A673 (cell line): ENCODE results near the gene STX1B. TPM values are rescaled to one million over a fixed set of nuclear protein-coding genes. Genes with fewer than 3 reads are reported as not detected.

Experiments used
- BruUV-seq: library from RNA; stranded (reverse); fragments of 400-500 nt; replicated peaks from 2 replicates; lab custom pipeline; 2021; lab: Mats Ljungman, UMichigan
- CTCF ChIA-PET: fragments of 300-600 bp; sonication (Branson Sonifier 250); formaldehyde crosslinking; loops from one replicate; lab custom pipeline; 2022; ENCODE audit warnings: antibody characterized with exemption; lab: Charles Lee
- POLR2A ChIA-PET: fragments of 300-600 bp; sonication (Branson Sonifier 250); formaldehyde crosslinking; loops from one replicate; lab custom pipeline; 2022; ENCODE audit warnings: antibody characterized with exemption; ENCODE audit not compliant: low non-redundant PET; lab: Charles Lee
- DNase-seq: peaks from one replicate; pipeline ENCODE4 v3.0.0-alpha.2; 2015; ENCODE audit warnings: low spot score
- H3K27ac ChIP-seq: fragments of 200-600 bp; sonication (generic); 2 replicates; pipeline ENCODE4 v1.5.1; 2016; ENCODE audit warnings: mixed run types, low read depth, mild to moderate bottlenecking, mixed read lengths, antibody characterized with exemption, low read length; ENCODE audit not compliant: poor library complexity, severe bottlenecking
- H3K27me3 ChIP-seq: fragments of 200-600 bp; sonication (generic); replicated peaks from 2 replicates; pipeline ENCODE4 v1.6.1; 2017; ENCODE audit warnings: mixed run types, low read depth, mild to moderate bottlenecking, mixed read lengths, antibody characterized with exemption, low read length; ENCODE audit not compliant: insufficient read depth, poor library complexity
- H3K36me3 ChIP-seq: fragments of 200-600 bp; sonication (generic); 2 replicates; pipeline ENCODE4 v1.6.1; 2016; ENCODE audit warnings: mixed run types, mild to moderate bottlenecking, mixed read lengths, antibody characterized with exemption, low read length; ENCODE audit not compliant: insufficient read depth, poor library complexity, severe bottlenecking
- H3K4me1 ChIP-seq: fragments of 200-600 bp; sonication (generic); 2 replicates; pipeline ENCODE4 v1.6.1; 2017; ENCODE audit warnings: mixed run types, mild to moderate bottlenecking, mixed read lengths, antibody characterized with exemption, low read length; ENCODE audit not compliant: insufficient read depth, poor library complexity, severe bottlenecking
- H3K4me3 ChIP-seq: fragments of 200-600 bp; sonication (generic); 2 replicates; pipeline ENCODE4 v1.5.1; 2016; ENCODE audit warnings: low read depth, mixed run types, mild to moderate bottlenecking, mixed read lengths, low read length; ENCODE audit not compliant: poor library complexity, severe bottlenecking
- H3K9me3 ChIP-seq: fragments of 200-600 bp; sonication (generic); 2 replicates; pipeline ENCODE4 v1.6.1; 2016; ENCODE audit warnings: mixed run types, low read depth, mild to moderate bottlenecking, mixed read lengths, antibody characterized with exemption, low read length; ENCODE audit not compliant: poor library complexity, severe bottlenecking
- CTCF ChIP-seq: fragments of 300-800, 200-600 bp; sonication (generic); conservative IDR thresholded peaks from 2 replicates; pipeline ENCODE4 v1.5.1; 2017; ENCODE audit warnings: low read depth, mild to moderate bottlenecking, antibody characterized with exemption, low read length, moderate library complexity, mixed read lengths
- EZH2 ChIP-seq: fragments of 200-600 bp; sonication (generic); IDR thresholded peaks from 2 replicates; pipeline ENCODE4 v1.6.1; 2017; ENCODE audit warnings: borderline replicate concordance, low read depth, mild to moderate bottlenecking, mixed read lengths, antibody characterized with exemption, low read length; ENCODE audit not compliant: poor library complexity, severe bottlenecking
- intact Hi-C: fragments of 100-400 bp; cut with micrococcal nuclease; formaldehyde crosslinking; loops from one replicate; pipeline ENCODE4 v1.10.0; 2022; ENCODE audit not compliant: unreplicated experiment
- total RNA-seq: library from RNA; stranded (reverse); gene quantifications from 2 replicates; pipeline ENCODE4 v1.2.3, GENCODE V29; 2021

The STX1B gene
- total RNA-seq, 1 experiment from 2014 or later, result 0.62 TPM

DNA sequence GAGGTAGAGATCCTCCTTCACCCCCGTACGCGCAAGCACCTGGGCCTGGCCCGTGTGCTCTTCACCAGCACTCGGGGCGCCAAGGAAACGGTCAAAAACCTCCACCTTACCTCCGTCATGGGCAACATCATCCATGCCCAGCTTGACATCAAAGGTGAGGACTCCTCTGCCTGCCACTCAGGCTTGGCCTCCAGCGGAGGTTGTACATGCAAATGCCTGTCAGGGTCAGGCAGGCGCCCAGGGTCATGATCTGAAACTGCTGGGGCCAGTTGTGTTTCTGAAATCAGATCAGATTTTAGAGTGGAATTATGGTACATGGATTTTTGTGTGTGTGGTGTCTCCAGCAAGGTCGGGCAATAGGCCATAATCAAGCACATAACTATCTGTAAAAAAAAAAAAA, 49.1 kb downstream of the STX1B start:
- Histone ChIP-seq H3K27ac (no peak overlapping the region), H3K27me3 (no peaks in the 10 kb centered on the region), H3K4me3 (no peak overlapping the region), H3K4me1 (peaks cover 10% of the 10 kb centered on the region), H3K36me3 (peaks cover 72% of the 10 kb centered on the region), H3K9me3 (no peaks in the 10 kb centered on the region)
- ChIA-PET POLR2A (interaction anchor here (0.6 kb wide), 1 partner anchor 818 kb away, joined by 4 read pairs; no protein-coding TSS in a partner anchor), CTCF (no interaction called here)
- intact Hi-C loops, result no loop called here
- no peak for DNase-seq
- TF ChIP-seq CTCF (no peak), EZH2 (no peak)
- BruUV-seq, result no TSS peak

- POLR2A ChIA-PET, result no interaction called here
- Histone ChIP-seq H3K27ac (peak overlapping the region; percentile 99), H3K27me3 (no peaks in the 10 kb centered on the region), H3K4me1 (peaks cover 10% of the 10 kb centered on the region), H3K36me3 (peaks cover 46% of the 10 kb centered on the region), H3K4me3 (peak overlapping the region; percentile 80), H3K9me3 (no peaks in the 10 kb centered on the region)
- TF ChIP-seq EZH2 (no peak), CTCF (no peak)
- CTCF ChIA-PET, result no interaction called here
- BruUV-seq, result no TSS peak
- no peak for DNase-seq
- intact Hi-C loops, result loop anchor here (10.0 kb wide), 3 partner anchors 136 to 906 kb away; partner anchors contain the start of gene VKORC1
Measured at GRCh38 chr16:30958175-30959079, 52.0 kb downstream of the STX1B start.

DNA sequence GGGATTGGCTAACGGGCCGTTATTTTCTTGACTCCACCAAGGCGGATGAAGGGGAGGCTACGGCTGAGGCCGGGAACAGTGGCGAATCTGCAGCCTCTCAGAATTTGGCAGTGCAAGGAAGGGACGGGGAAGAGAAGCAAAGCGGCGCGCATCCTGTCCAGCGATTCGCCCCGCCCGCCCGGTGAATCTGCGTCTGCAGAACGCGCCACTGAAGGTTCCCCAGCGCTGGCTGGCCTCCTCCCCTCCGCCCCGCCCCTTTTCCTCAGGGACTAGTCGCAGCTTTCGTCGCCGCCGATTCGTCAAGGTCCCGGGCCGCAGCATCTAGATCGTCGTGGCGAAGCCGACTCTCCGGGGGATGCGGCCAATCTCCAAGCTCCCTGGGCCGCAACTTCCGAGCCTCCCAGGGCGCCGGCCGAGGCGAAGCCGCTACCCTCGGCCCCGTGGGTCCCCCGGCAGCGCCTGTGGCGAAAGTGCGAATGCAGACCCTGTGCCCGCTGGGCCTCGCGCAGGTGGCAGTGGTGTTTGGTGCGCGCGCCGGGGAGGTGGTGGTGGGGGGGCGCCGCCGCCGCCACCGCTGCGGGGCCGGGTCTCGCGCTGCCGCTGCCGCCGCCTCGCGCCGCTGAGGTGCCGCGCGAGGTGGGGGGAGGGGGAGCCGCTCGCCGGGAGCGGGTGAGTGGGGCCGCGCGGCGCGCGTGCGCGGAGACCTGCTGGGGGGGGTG, 52.8 kb downstream of the STX1B start, which contains the start of gene SETD1A:
TSS of gene SETD1A (plus strand) at position 299 of the 719 bp plus-strand sequence. CDS start 978 bp downstream, outside the sequence.
- Histone ChIP-seq H3K9me3 (no peaks in the 10 kb centered on the region), H3K27ac (peak within 1 kb of the TSS; percentile 99), H3K4me1 (peaks cover 10% of the 10 kb centered on the region), H3K36me3 (peaks cover 37% of the 10 kb centered on the region), H3K27me3 (no peaks in the 10 kb centered on the region), H3K4me3 (peak within 1 kb of the TSS; percentile 80)
- ChIA-PET CTCF (no interaction called here), POLR2A (no interaction called here)
- no TSS peak for BruUV-seq
- DNase-seq, result peak; percentile 98
- intact Hi-C loops, result loop anchor here (10.0 kb wide), 3 partner anchors 137 to 907 kb away; partner anchors contain the start of gene VKORC1
- TF ChIP-seq EZH2 (no peak), CTCF (no peak)
